ENCODE data around the gene RSAD2.
"Not testable (repeated sequence)": the region's sequence is repeated elsewhere in the genome, so short reads cannot be mapped to it uniquely, and the experiment has no call there.

The RSAD2 gene

GRCh38 chr2:6877402-6878304 lies at the start of gene RSAD2:
Gene RSAD2, plus strand, starts transcription at chr2:6877777. Its CDS starts 24 bp downstream, at chr2:6877801.
- no peak for DNase-seq (ENCODE audit: low read depth in 2 of 2)

- DNase-seq (ENCODE audit: low read depth in 2 of 2): no peak
These were observed 49.3 kb upstream of the RSAD2 start for GRCh38 chr2:6828299-6828584.

- DNase-seq (ENCODE audit: low read depth in 2 of 2): no peak
These were observed 46.3 kb upstream of the RSAD2 start for GRCh38 chr2:6831229-6831628.

- DNase-seq (ENCODE audit: low read depth in 2 of 2): no peak
These were observed 44.8 kb upstream of the RSAD2 start for GRCh38 chr2:6832596-6833299.

- no peak for DNase-seq (ENCODE audit: low read depth in 2 of 2)
These were observed 44.3 kb upstream of the RSAD2 start for GRCh38 chr2:6833300-6833604.

GRCh38 chr2:6834163-6834562 lies 43.4 kb upstream of the RSAD2 start:
- no peak for DNase-seq (ENCODE audit: low read depth in 2 of 2)

- DNase-seq (ENCODE audit: low read depth in 2 of 2): no peak
These were observed 42.1 kb upstream of the RSAD2 start for GRCh38 chr2:6835467-6835866.

GRCh38 chr2:6838673-6839319 lies 38.8 kb upstream of the RSAD2 start:
- no peak for DNase-seq (ENCODE audit: low read depth in 2 of 2)

- no peak for DNase-seq (ENCODE audit: low read depth in 2 of 2)
These were observed 35.9 kb upstream of the RSAD2 start for GRCh38 chr2:6841537-6842287.

- no peak for DNase-seq (ENCODE audit: low read depth in 2 of 2)
These were observed 32.3 kb upstream of the RSAD2 start for GRCh38 chr2:6845312-6845711.

GRCh38 chr2:6845903-6846302 lies 31.7 kb upstream of the RSAD2 start:
- no peak for DNase-seq (ENCODE audit: low read depth in 2 of 2)

- no peak for DNase-seq (ENCODE audit: low read depth in 2 of 2)
These were observed 31.0 kb upstream of the RSAD2 start for GRCh38 chr2:6846540-6846939.

GRCh38 chr2:6846967-6847681 lies 30.5 kb upstream of the RSAD2 start:
- no peak for DNase-seq (ENCODE audit: low read depth in 2 of 2)

- DNase-seq (ENCODE audit: low read depth in 2 of 2): no peak
These were observed 25.4 kb upstream of the RSAD2 start for GRCh38 chr2:6852195-6852594.

- no peak for DNase-seq (ENCODE audit: low read depth in 2 of 2)
These were observed 23.2 kb upstream of the RSAD2 start for GRCh38 chr2:6854416-6854815.

GRCh38 chr2:6855860-6856547 lies 21.6 kb upstream of the RSAD2 start:
- DNase-seq (ENCODE audit: low read depth in 2 of 2): no peak

- DNase-seq (ENCODE audit: low read depth in 2 of 2): no peak
These were observed 21.0 kb upstream of the RSAD2 start for GRCh38 chr2:6856548-6856920.

- DNase-seq (ENCODE audit: low read depth in 2 of 2): not testable (repeated sequence)
These were observed 19.0 kb upstream of the RSAD2 start for GRCh38 chr2:6858466-6859027.

- no peak for DNase-seq (ENCODE audit: low read depth in 2 of 2)
These were observed 17.3 kb upstream of the RSAD2 start for GRCh38 chr2:6860296-6860695.

GRCh38 chr2:6863792-6864191 lies 13.8 kb upstream of the RSAD2 start:
- no peak for DNase-seq (ENCODE audit: low read depth in 2 of 2)

Data from stimulated activated CD4-positive, alpha-beta T cell treated with anti-CD3 and anti-CD28 coated beads, Interleukin-15, amount 100 ng/mL, for 48 hours (primary cell).